GM18867 (cell line): ENCODE data around the gene GDPD1.
"Not testable (repeated sequence)": the region's sequence is repeated elsewhere in the genome, so short reads cannot be mapped to it uniquely, and the experiment has no call there.

Experiments used
- ATAC-seq: cut with Tn5 transposase; IDR thresholded peaks from one replicate; pipeline ENCODE4 v1.9.1; 2021; ENCODE audit warnings: mild to moderate bottlenecking, moderate library complexity; ENCODE audit not compliant: unreplicated experiment

Gene GDPD1

GRCh38 chr17:59238906-59239305, 18.6 kb downstream of the GDPD1 start:
- no peak for ATAC-seq

- no peak for ATAC-seq
These were observed 23.8 kb downstream of the GDPD1 start for GRCh38 chr17:59244081-59244480.

- no peak for ATAC-seq
These were observed 34.4 kb downstream of the GDPD1 start for GRCh38 chr17:59254742-59255141.

GRCh38 chr17:59257101-59257500, 36.8 kb downstream of the GDPD1 start:
- ATAC-seq, result no peak

- no peak for ATAC-seq
These were observed 40.4 kb downstream of the GDPD1 start for GRCh38 chr17:59260722-59261121.

- no peak for ATAC-seq
These were observed 46.4 kb downstream of the GDPD1 start for GRCh38 chr17:59266745-59267144.

GRCh38 chr17:59267776-59268175, 47.5 kb downstream of the GDPD1 start:
- no peak for ATAC-seq

GRCh38 chr17:59275618-59276017, 55.3 kb downstream of the GDPD1 start:
- no peak for ATAC-seq

- peak; percentile 77 for ATAC-seq
These were observed 56.7 kb downstream of the GDPD1 start for GRCh38 chr17:59277031-59277430.

GRCh38 chr17:59278406-59278805, 58.1 kb downstream of the GDPD1 start:
- no peak for ATAC-seq

GRCh38 chr17:59284317-59284716, 64.0 kb downstream of the GDPD1 start:
- no peak for ATAC-seq

- ATAC-seq, result no peak
These were observed 67.1 kb downstream of the GDPD1 start for GRCh38 chr17:59287452-59287851.

GRCh38 chr17:59287891-59288290, 67.6 kb downstream of the GDPD1 start:
- ATAC-seq, result no peak

- no peak for ATAC-seq
These were observed 69.6 kb downstream of the GDPD1 start for GRCh38 chr17:59289981-59290301.

- ATAC-seq, result not testable (repeated sequence)
These were observed 70.1 kb downstream of the GDPD1 start for GRCh38 chr17:59290302-59290998.

GRCh38 chr17:59292174-59292523, 71.8 kb downstream of the GDPD1 start:
- no peak for ATAC-seq

- ATAC-seq, result no peak
These were observed 75.9 kb downstream of the GDPD1 start for GRCh38 chr17:59296190-59296589.

- no peak for ATAC-seq
These were observed 78.2 kb downstream of the GDPD1 start for GRCh38 chr17:59298521-59298920.

- ATAC-seq, result no peak
These were observed 79.2 kb downstream of the GDPD1 start for GRCh38 chr17:59299400-59300092.

GRCh38 chr17:59300941-59301340, 80.6 kb downstream of the GDPD1 start:
- no peak for ATAC-seq

- no peak for ATAC-seq
These were observed 84.5 kb downstream of the GDPD1 start for GRCh38 chr17:59304811-59305210.

GRCh38 chr17:59310263-59310920, 90.1 kb downstream of the GDPD1 start:
- ATAC-seq, result no peak
